ENCODE results near the gene UTY.

The UTY gene

GRCh38 chrY:13398876-13399275 is 81.0 kb downstream of the UTY start:
- no peak for DNase-seq

DNA sequence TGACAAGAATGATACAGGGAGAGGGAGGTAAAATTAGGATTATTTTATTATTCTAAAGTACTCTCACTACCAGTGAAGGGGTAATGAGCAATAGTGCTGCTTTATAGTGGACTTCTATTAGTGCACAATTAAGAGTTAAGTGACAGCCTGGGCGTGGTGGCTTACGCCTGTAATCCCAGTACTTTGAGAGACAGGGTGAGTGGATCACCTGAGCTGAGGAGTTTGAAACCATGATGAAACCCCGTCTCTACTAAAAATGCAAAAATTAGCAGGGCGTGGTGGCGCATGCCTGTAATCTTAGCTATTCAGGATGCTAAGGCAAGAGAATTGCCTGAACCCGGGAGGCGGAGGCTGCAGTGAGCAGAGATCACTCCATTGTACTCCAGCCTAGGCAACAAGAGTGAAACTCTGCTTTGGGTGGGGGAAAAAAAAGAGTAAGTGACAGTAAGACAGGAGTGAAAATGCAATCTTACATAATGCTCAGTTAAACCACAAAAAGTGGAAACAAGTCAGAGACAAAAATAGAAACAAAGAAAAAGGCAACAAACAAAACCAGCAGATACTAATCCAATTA is 98.6 kb downstream of the UTY start:
- DNase-seq = no peak

- no peak for DNase-seq
These were observed 108.7 kb downstream of the UTY start for GRCh38 chrY:13370868-13371800.

DNA sequence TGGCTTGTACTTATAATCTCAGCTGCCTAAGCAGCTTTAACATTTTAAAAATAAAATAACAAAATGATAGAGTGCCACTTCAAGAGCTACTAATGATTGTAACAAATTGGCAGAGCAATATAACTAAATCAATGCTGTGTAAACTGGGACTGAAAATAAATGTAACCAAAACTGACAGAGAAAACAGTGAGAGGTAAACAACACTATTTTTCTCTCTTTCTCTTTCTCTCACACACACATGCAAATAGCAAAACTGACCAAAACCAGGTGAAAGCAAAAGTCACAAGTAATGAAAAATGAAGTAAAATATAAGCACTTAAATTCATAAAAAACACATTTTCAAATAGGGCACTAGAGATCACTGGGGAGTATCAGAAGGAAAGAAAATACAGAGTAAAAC is 109.6 kb downstream of the UTY start:
- DNase-seq = no peak

DNA sequence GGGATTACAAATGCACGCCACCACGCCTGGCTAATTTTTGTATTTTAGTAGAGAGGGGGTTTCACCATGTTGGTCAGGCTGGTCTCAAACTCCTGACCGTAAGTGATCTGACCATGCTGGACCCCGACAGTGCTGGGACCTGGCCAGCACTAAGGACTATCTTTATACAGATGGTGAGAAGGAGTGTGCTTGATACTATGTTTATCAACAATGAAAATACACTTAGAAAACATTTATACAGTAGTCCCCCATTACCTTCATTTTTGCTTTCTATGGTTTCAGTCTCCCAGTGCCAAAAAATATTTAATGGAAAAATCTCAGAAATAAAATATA is 111.4 kb downstream of the UTY start:
- no peak for DNase-seq

GRCh38 chrY:13363641-13364040 is 116.2 kb downstream of the UTY start:
- DNase-seq = no peak

GRCh38 chrY:13362662-13363061 is 117.2 kb downstream of the UTY start:
- no peak for DNase-seq

DNA sequence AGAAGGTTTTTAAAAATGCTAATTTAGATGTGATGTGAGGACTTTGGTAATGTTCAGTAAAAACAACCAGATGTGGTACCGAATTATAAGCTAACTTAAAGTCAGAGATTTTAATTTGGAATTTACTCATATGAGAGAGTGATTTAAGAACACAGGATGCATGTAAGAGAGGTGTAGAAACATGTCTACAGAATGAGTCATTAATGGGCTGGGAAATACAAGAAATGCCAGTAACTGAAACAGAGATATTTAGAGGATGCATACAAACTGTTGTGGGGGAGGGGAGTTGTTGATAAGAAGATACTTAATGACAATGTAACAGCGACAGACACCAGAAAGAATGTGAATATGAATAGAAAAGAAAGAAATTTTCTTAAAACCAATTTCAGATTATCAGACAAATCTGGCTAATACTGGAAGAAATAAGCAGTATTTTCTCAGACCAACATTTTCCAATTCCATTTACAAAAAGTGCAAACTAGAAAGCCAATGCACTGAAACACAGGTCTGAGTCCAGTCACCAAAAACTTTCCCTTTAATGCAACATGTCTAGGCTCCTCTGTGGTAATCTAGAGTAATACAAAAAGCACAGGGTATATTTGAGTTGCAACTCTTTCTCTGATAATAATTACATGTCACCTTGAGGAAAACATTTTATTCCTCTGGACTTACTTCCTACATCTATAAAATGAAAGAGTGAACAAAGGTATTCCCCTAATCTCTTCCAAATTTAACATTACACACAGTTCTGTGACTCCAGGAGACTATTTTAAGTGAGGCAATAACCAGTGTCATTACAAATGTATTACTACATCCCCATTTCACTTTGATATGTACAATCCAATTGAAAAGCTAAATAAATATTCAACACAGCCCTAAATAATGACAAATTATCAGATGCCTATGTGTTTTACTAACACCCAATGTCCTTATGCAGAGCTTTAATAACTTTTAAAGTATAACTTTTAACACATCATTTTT is 117.9 kb downstream of the UTY start:
- DNase-seq = no peak

DNA sequence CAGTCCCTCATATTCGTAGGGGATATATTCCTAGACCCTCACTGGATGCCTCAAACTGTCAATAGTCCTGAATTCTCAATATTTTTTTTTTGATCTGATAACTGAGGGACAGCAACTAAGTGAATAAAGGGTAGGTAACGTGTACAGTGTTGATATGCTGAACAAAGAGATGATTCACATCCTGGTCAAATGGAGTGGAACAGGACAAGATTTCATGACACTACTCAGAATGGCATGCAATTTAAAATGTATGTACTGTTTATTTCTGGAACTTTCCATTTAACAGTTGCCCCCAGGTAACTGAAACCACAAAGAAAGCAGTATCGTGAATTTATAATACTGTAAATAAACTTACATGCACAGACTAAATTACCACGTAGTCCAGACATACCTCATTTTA is 128.4 kb downstream of the UTY start:
- DNase-seq = no peak

DNA sequence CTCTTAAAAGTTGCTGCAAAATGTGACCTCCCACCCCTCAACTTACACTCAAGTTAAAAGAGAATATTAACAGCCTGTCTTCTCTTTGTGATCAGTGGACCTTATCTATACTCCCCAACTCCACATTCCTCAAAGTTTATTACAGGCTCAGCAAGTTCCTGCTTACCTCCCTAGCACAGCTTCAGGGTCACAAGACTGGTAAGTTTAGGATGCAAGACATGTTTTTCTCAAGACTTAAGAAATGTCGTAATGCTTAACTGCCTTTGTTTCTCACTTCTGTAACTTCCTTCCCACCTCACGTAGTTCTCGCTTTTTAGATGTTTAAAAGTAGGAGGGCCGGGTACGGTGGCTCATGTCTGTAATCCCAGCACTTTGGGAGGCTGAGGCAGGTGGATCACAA is 132.7 kb downstream of the UTY start:
- peak; percentile 42 for DNase-seq

DNA sequence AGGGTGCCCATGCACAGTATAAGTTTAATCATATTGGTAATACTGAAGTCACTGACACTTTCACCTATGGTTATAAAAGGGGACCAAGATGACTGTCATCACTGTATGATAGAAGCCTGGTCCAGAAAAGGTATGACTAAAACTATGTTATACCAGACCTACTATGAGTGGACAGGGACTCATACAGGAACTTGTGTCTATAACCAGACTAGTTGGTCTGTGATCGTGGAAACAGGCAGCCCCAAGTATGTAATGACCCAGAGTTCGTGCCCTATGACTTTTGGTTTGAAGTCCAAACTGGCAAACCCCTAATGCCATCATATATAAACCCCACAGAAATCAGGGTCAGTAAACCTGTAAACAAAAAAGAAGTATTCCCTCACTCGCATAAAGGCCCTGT is 134.3 kb downstream of the UTY start:
- DNase-seq = no peak

- peak; percentile 23 for DNase-seq
These were observed 136.4 kb downstream of the UTY start for GRCh38 chrY:13343307-13343946.

GRCh38 chrY:13339939-13340338 is 139.9 kb downstream of the UTY start:
- DNase-seq = no peak

GRCh38 chrY:13339381-13339780 is 140.5 kb downstream of the UTY start:
- DNase-seq = peak; percentile 36

DNA sequence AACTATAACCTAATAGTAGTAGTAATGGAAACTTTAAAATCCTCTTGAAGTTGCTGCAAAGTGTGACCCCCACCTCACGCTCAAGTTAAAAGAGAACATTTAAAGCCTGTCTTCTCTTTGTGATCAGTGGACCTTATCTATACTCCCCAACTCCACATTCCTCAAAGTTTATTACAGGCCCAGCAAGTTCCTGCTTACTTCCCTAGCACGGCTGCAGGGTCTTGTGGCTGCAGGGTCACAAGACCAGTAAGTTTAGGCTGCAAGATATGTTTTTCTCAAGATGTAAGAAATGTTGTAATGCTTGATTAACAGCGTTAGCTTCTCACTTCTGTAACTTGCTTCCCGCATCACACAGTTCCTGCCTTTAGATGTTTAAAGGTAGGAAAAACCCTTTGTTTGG is 141.1 kb downstream of the UTY start:
- DNase-seq = peak; percentile 19

DNA sequence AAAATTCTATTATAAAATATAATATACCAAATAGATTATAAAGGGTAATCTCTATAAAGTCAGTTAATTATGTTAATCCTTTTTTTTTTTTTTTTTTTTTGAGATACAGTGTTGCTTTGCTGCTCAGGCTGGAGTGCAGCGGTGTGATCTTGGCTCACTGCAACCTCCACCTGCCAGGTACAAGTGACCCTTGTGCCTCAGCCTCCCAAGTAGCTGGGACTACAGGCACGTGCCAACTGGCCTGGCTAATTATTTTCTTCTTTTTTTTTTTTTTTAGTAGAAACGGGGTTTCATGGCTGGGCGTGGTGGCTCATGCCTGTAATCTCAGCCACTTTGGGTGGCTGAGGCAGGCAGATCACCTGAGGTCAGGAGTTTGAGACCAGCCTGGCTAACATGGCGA is 141.9 kb downstream of the UTY start:
- no peak for DNase-seq

GRCh38 chrY:13333791-13334190 is 146.0 kb downstream of the UTY start:
- no peak for DNase-seq

GRCh38 chrY:13330651-13331050 is 149.2 kb downstream of the UTY start:
- DNase-seq = no peak

DNA sequence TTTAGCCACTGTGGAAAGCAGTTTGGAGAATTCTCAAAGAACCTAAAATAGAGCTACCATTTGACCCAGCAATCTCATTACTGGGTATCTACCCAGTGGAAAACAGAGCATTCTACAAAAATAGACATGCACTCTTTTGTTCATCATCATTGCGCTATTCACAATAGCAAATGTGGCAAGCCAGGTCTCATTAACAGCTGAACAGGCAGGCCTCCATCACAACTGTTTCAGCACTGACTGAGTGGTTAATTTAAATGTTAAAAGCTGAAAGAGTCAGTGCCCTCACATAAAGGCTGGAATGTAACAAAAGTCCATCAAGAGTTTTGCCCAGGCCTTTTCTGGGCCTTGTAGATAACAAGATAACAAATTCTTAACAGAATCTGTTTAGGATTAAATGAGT is 166.9 kb downstream of the UTY start:
- DNase-seq = no peak

- peak; percentile 6 for DNase-seq
These were observed 171.9 kb downstream of the UTY start for GRCh38 chrY:13307959-13308358.

DNA sequence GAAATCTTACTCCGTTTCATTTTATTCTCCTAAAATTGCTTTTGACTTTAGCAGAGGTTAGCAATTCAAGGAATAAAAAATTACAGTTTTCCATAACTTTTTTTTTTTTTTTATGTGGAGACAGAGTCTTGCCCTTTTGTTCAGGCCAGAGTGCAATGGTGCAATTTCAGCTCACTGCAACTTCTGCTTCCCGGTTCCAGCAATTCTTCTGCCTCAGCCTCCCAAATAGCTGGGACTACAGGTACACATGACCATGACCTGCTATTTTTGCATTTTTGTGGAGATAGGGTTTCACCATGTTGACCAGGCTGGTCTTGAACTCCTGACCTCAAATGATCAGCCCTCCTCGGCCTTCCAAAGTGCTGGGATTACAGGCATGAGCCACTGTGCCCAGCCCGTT is 179.0 kb downstream of the UTY start:
- DNase-seq = no peak

DNA sequence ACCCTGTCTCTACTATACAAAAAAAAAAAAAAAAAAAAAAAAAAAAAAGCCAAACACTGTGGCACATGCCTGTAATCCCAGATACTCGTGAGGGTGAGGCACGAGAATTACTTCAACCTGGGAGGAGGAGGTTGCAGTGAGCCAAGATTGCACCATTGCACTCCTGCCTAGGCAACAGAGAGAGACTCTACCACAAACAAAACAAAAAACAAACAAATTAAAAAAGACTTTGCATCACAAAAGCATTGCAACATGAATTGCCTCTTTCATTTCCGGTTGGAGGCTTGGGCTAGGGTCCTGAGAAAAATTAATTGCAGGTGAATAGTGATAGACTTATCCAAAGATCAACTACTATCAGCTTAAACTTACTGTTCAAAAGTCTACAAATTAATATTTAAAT is 180.4 kb downstream of the UTY start:
- no peak for DNase-seq
